Panc1 (cell line): ENCODE results near the gene PDZRN4. TPM values are rescaled to one million over a fixed set of nuclear protein-coding genes. Genes with fewer than 3 reads are reported as not detected.

Source experiments
- ATAC-seq: fragments of 200-7000 bp; cut with Tn5 transposase; 2 replicates; pipeline ENCODE4 v1.9.1; 2020; ENCODE audit warnings: mild to moderate bottlenecking, moderate library complexity
- BruUV-seq: library from RNA; stranded (reverse); fragments of 400-500 nt; replicated peaks from 2 replicates; lab custom pipeline; 2021; lab: Mats Ljungman, UMichigan
- CTCF ChIA-PET: fragments of 300-600 bp; sonication (Branson Sonifier 250); formaldehyde crosslinking; loops from one replicate; lab custom pipeline; 2022; ENCODE audit warnings: antibody characterized with exemption; lab: Charles Lee
- POLR2A ChIA-PET: fragments of 300-600 bp; sonication (Branson Sonifier 250); formaldehyde crosslinking; loops from one replicate; lab custom pipeline; 2022; ENCODE audit warnings: antibody characterized with exemption; lab: Charles Lee
- DNase-seq: peaks from one replicate; pipeline ENCODE4 v3.0.0-alpha.2; 2010; ENCODE audit warnings: low read depth, low spot score
- H3K27ac ChIP-seq: 2 replicates; pipeline ENCODE4 v1.5.1; 2011; ENCODE audit warnings: mild to moderate bottlenecking, low read length, inconsistent platforms
- H3K27me3 ChIP-seq: fragments of 200-500 bp; sonication (Bioruptor generic); 2 replicates; pipeline ENCODE4 v1.6.0; 2014; ENCODE audit warnings: low read length, inconsistent platforms; ENCODE audit not compliant: control insufficient read depth, insufficient read depth
- H3K36me3 ChIP-seq: fragments of 200-500 bp; sonication (Bioruptor generic); 2 replicates; pipeline ENCODE4 v1.5.1; 2014; ENCODE audit warnings: inconsistent platforms, mild to moderate bottlenecking, low read length, moderate library complexity; ENCODE audit not compliant: control insufficient read depth, insufficient read depth
- H3K4me1 ChIP-seq: 2 replicates; pipeline ENCODE4 v1.5.1; 2011; ENCODE audit warnings: inconsistent platforms, mild to moderate bottlenecking, low read length, moderate library complexity; ENCODE audit not compliant: control insufficient read depth, insufficient read depth
- H3K4me3 ChIP-seq, 2 experiments: 2 replicates each; pipeline ENCODE4 v1.5.1; 2011 to 2012; ENCODE audit warnings: low read depth in 2 of 2, low read length in 2 of 2, mild to moderate bottlenecking in 2 of 2, inconsistent platforms in 1 of 2, moderate library complexity in 1 of 2
- H3K9me3 ChIP-seq: fragments of 200-500 bp; sonication (Bioruptor generic); 2 replicates; pipeline ENCODE4 v1.5.1; 2014; ENCODE audit warnings: low read depth, mild to moderate bottlenecking, inconsistent platforms, low read length, moderate library complexity; ENCODE audit not compliant: control insufficient read depth, insufficient read depth
- POLR2AphosphoS5 ChIP-seq: IDR thresholded peaks from 2 replicates; pipeline ENCODE4 v1.6.1; 2012; ENCODE audit warnings: mild to moderate bottlenecking, low read depth, low read length, moderate library complexity
- SIN3A ChIP-seq: IDR thresholded peaks from 2 replicates; pipeline ENCODE4 v1.6.1; 2012; ENCODE audit warnings: low read depth, mild to moderate bottlenecking, low read length, moderate library complexity, borderline replicate concordance; ENCODE audit not compliant: insufficient read depth
- TCF7L2 ChIP-seq: IDR thresholded peaks from 2 replicates; pipeline ENCODE4 v1.6.1; 2011; ENCODE audit warnings: mild to moderate bottlenecking, low read depth, low read length, inconsistent platforms
- in situ Hi-C: cut with HindIII; loops from 2 replicates; pipeline ENCODE4 v1.10.0; 2016; ENCODE audit warnings: low sequenced_read_pairs, low pct_unique_long_range_greater_than_20kb
- intact Hi-C: fragments of 100-400 bp; cut with micrococcal nuclease; formaldehyde crosslinking; loops from one replicate; pipeline ENCODE4 v1.10.0; 2022; ENCODE audit not compliant: unreplicated experiment
- total RNA-seq: library from RNA; stranded (reverse); gene quantifications from one replicate; pipeline ENCODE4 v1.2.1, GENCODE V29; 2021; ENCODE audit not compliant: unreplicated experiment
- TF ChIP-seq, protein P1 (sequence below), 2 experiments: IDR thresholded peaks; 2 replicates each; pipeline ENCODE4 v1.6.1; 2011 to 2012; ENCODE audit warnings: low read depth in 2 of 2, control low read depth in 1 of 2, low read length in 1 of 2, mild to moderate bottlenecking in 1 of 2, moderate library complexity in 1 of 2; ENCODE audit not compliant: insufficient read depth in 1 of 2
- TF ChIP-seq, protein P2 (sequence below): fragments of 450-650 bp; IDR thresholded peaks from 2 replicates; pipeline ENCODE4 v1.5.1; 2017; ENCODE audit warnings: mild to moderate bottlenecking

Gene PDZRN4
- total RNA-seq, 1 experiment from 2014 or later: not detected

DNA sequence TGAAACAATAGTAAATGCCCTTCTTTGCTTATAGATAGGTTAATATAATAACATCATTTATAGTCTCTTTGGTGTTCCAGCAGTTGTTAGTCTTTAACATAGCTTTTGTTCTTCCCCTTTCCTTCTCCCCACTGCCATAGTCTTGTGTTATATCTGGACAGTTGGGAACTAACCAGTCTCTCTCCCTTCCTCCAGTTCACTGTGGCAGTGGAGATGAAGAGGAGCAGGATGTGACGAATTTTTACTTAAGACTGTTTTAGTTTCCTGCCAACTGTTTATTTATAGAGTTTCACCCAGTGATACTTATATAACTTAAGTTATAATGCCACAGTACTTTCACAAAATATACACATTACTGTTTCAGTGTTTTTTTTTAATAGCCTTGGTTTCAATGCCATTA is 277.4 kb downstream of the PDZRN4 start:
- H3K9me3 ChIP-seq: no peaks in the 10 kb centered on the region
- no peak overlapping the region for H3K4me3 ChIP-seq
- ATAC-seq (no peak), DNase-seq (no peak)
- H3K36me3 ChIP-seq: no peaks in the 10 kb centered on the region
- no peak overlapping the region for H3K27ac ChIP-seq
- ChIA-PET POLR2A (no interaction called here), CTCF (no interaction called here)
- no peaks in the 10 kb centered on the region for H3K4me1 ChIP-seq
- intact Hi-C loops: no loop called here
- no TSS peak for BruUV-seq
- in situ Hi-C loops: no loop called here
- no peaks in the 10 kb centered on the region for H3K27me3 ChIP-seq
- TF ChIP-seq SIN3A (no peak), TCF7L2 (no peak), POLR2AphosphoS5 (no peak)
- TF ChIP-seq, protein P1, sequence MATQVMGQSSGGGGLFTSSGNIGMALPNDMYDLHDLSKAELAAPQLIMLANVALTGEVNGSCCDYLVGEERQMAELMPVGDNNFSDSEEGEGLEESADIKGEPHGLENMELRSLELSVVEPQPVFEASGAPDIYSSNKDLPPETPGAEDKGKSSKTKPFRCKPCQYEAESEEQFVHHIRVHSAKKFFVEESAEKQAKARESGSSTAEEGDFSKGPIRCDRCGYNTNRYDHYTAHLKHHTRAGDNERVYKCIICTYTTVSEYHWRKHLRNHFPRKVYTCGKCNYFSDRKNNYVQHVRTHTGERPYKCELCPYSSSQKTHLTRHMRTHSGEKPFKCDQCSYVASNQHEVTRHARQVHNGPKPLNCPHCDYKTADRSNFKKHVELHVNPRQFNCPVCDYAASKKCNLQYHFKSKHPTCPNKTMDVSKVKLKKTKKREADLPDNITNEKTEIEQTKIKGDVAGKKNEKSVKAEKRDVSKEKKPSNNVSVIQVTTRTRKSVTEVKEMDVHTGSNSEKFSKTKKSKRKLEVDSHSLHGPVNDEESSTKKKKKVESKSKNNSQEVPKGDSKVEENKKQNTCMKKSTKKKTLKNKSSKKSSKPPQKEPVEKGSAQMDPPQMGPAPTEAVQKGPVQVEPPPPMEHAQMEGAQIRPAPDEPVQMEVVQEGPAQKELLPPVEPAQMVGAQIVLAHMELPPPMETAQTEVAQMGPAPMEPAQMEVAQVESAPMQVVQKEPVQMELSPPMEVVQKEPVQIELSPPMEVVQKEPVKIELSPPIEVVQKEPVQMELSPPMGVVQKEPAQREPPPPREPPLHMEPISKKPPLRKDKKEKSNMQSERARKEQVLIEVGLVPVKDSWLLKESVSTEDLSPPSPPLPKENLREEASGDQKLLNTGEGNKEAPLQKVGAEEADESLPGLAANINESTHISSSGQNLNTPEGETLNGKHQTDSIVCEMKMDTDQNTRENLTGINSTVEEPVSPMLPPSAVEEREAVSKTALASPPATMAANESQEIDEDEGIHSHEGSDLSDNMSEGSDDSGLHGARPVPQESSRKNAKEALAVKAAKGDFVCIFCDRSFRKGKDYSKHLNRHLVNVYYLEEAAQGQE (IDR thresholded peaks at IDR 0.05; ENCODE audit: insufficient read depth in 1 of 2, low read depth in 2 of 2, low read length in 1 of 2): no peak
- TF ChIP-seq, protein P2, sequence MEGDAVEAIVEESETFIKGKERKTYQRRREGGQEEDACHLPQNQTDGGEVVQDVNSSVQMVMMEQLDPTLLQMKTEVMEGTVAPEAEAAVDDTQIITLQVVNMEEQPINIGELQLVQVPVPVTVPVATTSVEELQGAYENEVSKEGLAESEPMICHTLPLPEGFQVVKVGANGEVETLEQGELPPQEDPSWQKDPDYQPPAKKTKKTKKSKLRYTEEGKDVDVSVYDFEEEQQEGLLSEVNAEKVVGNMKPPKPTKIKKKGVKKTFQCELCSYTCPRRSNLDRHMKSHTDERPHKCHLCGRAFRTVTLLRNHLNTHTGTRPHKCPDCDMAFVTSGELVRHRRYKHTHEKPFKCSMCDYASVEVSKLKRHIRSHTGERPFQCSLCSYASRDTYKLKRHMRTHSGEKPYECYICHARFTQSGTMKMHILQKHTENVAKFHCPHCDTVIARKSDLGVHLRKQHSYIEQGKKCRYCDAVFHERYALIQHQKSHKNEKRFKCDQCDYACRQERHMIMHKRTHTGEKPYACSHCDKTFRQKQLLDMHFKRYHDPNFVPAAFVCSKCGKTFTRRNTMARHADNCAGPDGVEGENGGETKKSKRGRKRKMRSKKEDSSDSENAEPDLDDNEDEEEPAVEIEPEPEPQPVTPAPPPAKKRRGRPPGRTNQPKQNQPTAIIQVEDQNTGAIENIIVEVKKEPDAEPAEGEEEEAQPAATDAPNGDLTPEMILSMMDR: no peak

DNA sequence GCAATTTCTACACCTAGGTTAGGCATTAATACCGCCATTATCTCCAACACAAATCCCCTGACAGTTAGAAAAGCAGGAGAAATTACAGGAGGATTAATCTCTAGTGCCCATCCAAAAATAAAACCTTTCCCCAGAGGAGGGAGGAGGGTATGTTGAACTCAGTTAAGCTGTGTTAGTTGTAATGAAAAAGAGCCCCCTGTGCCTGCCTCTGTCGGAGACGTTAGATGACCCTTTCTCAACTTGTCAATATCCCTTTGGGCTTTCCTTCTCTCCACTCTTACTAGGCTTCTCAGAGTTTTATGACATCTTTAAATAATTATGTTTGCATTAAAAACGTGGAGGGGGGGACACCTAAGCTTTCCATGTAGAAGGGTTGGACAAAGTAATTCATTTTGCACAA is 278.2 kb downstream of the PDZRN4 start:
- ChIA-PET CTCF (no interaction called here), POLR2A (no interaction called here)
- in situ Hi-C loops (no loop called here), intact Hi-C loops (no loop called here)
- Histone ChIP-seq H3K9me3 (no peaks in the 10 kb centered on the region), H3K36me3 (no peaks in the 10 kb centered on the region), H3K4me1 (no peaks in the 10 kb centered on the region), H3K4me3 (no peak overlapping the region), H3K27me3 (no peaks in the 10 kb centered on the region), H3K27ac (no peak overlapping the region)
- BruUV-seq: no TSS peak
- TF ChIP-seq POLR2AphosphoS5 (no peak), TCF7L2 (no peak), SIN3A (no peak)
- TF ChIP-seq, protein P1 (IDR thresholded peaks at IDR 0.05; ENCODE audit: insufficient read depth in 1 of 2, low read depth in 2 of 2, low read length in 1 of 2): no peak
- no peak for DNase-seq
- no peak for ATAC-seq
